ENCODE measurements around the gene SCUBE1.

- TF ChIP-seq POLR2AphosphoS5 (IDR thresholded peaks at IDR 0.05) (no peak), POLR2A (IDR thresholded peaks at IDR 0.05) (no peak)
- TF ChIP-seq, protein P1, sequence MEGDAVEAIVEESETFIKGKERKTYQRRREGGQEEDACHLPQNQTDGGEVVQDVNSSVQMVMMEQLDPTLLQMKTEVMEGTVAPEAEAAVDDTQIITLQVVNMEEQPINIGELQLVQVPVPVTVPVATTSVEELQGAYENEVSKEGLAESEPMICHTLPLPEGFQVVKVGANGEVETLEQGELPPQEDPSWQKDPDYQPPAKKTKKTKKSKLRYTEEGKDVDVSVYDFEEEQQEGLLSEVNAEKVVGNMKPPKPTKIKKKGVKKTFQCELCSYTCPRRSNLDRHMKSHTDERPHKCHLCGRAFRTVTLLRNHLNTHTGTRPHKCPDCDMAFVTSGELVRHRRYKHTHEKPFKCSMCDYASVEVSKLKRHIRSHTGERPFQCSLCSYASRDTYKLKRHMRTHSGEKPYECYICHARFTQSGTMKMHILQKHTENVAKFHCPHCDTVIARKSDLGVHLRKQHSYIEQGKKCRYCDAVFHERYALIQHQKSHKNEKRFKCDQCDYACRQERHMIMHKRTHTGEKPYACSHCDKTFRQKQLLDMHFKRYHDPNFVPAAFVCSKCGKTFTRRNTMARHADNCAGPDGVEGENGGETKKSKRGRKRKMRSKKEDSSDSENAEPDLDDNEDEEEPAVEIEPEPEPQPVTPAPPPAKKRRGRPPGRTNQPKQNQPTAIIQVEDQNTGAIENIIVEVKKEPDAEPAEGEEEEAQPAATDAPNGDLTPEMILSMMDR (IDR thresholded peaks at IDR 0.05), result no peak
These were observed 86.1 kb downstream of the SCUBE1 start for GRCh38 chr22:43256976-43257545.
